Activated T-cell treated with anti-CD3 and anti-CD28 coated beads, Interleukin-2, amount 50 U/mL, for 72 hours (primary cell): ENCODE measurements around the gene SCTR. TPM values are rescaled to one million over a fixed set of nuclear protein-coding genes. Genes with fewer than 3 reads are reported as not detected.

Source experiments
- ATAC-seq, 2 donors: fragments of 150-1000 bp; cut with Tn5 transposase; replicated peaks in 1 of 2; 2 replicates each; pipeline ENCODE4 v1.10.0; 2021; ENCODE audit warnings: moderate library complexity in 2 of 2, mild to moderate bottlenecking in 1 of 2
- DNase-seq, 2 donors: peaks; one replicate each; pipeline ENCODE4 v3.0.0; 2021 to 2022; ENCODE audit warnings: mixed read lengths in 1 of 2
- H3K27ac Mint-ChIP-seq: one replicate; pipeline ENCODE4 v1.8.0; 2022; ENCODE audit warnings: mild to moderate bottlenecking, moderate library complexity, mixed read lengths
- H3K27me3 Mint-ChIP-seq: one replicate; pipeline ENCODE4 v1.8.0; 2022; ENCODE audit warnings: low read depth, mixed read lengths
- H3K36me3 Mint-ChIP-seq, 2 donors: one replicate each; pipeline ENCODE4 v1.8.0; 2022; ENCODE audit warnings: mixed read lengths in 2 of 2, mild to moderate bottlenecking in 1 of 2; ENCODE audit not compliant: insufficient read depth in 2 of 2
- H3K4me1 Mint-ChIP-seq: one replicate; pipeline ENCODE4 v1.8.0; 2022; ENCODE audit warnings: low read depth, mixed read lengths
- H3K4me3 Mint-ChIP-seq, 2 donors: one replicate each; pipeline ENCODE4 v1.8.0; 2022; ENCODE audit warnings: mild to moderate bottlenecking in 2 of 2, mixed read lengths in 2 of 2, moderate library complexity in 2 of 2
- H3K9me3 Mint-ChIP-seq, 2 donors: one replicate each; pipeline ENCODE4 v1.8.0; 2022; ENCODE audit warnings: mixed read lengths in 2 of 2
- total RNA-seq, 2 donors: library from RNA; stranded (reverse); gene quantifications; one replicate each; pipeline ENCODE4 v1.2.3, GENCODE V29; 2022

The SCTR gene
- total RNA-seq, 2 donors from 2014 or later = not detected

DNA sequence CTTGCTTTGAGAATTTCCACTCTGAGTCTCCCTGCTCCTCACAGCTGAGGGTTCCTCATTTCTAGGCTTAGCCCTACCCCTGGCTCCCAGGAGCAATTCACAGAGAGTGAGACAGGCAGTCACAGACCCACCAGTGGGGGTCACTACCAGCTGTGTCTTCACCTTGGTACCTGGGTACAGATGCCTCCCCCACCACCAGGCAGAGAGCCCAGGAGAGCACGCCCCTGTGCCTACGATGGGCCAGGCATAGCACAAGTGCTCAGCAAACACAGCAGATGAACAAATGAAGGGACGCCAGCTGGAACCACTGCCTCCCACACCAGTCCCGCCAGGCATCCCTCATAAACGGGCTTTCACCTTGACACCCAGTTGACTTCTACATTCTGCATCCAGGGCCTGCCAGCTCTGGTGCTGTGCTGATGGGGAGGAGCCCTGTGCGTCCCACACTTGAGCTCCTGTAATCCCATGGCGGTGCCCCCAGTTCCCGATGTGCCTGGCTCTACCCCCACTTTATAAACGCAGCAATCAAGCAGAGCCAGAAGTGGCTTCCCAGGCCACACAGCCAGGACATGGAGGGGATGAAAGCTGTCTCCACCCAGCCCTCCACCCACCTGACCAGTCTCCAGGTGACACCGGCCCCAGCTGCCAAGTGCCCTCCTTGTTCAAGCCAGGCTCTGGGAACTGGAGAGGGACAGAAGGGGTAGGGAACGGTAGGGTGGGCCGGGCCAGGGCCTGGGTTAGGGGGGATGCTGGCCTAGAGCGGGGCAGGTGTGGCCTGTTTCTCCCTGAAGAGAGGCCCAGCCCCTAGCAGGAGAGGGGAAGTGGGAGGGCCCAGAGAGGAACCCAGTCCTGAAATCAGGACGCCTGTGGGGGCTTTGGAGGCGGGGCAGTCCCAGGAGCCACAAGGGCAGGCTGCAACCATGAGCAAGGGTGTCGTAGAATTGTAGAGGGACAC lies 42.5 kb downstream of the SCTR start:
- Mint-ChIP-seq H3K4me1 (no peaks in the 10 kb centered on the region), H3K9me3 (no peaks in the 10 kb centered on the region), H3K36me3 (no peaks in the 10 kb centered on the region), H3K27ac (no peak overlapping the region), H3K27me3 (peaks cover 4% of the 10 kb centered on the region), H3K4me3 (no peak overlapping the region)
- no peak for DNase-seq
- no peak for ATAC-seq

DNA sequence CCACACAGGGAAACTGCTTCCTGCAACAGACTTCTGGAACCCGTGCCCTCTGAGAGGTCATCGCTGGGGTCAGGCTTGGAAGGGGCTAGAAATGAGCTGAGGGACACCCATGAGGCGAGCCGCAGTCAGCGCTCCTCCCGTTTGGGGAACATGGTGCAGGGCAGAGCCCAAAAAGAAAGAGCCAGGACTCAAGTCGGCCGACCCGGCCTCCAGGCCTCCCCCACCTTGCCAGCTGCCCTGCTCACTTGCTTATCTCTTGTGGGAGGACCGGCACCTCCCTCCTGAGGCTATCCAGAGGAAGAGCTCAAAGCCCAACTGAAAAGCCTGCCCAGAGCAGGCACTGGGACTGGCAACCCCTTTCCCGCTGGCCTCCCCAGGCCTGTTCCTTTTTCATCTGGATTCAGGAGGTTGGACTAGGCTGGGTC lies 43.6 kb downstream of the SCTR start:
- H3K36me3 Mint-ChIP-seq = no peaks in the 10 kb centered on the region

DNA sequence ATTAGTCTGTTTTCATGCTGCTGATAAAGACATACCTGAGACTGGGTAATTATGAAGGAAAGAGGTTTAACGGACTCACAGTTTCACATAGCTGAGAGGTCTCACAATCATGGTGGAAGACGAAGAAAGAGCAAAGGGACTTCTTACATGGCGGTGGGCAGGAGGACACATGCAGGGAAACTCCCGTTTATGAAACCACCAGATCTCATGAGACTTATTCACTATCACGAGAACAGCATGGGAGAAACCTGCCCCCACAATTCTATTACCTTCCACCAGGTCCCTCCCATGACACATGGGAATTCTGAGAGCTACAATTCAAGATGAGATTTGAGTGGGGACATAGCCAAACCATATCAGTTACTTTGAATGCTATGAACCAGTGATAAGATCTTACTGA lies 44.1 kb downstream of the SCTR start:
- no peak for ATAC-seq
- Mint-ChIP-seq H3K27me3 (peaks cover 11% of the 10 kb centered on the region), H3K27ac (no peak overlapping the region), H3K4me3 (no peak overlapping the region), H3K9me3 (no peaks in the 10 kb centered on the region), H3K4me1 (no peaks in the 10 kb centered on the region), H3K36me3 (no peaks in the 10 kb centered on the region)
- no peak for DNase-seq

More for the DNA sequence above, 43.6 kb downstream of the SCTR start:
- peaks cover 11% of the 10 kb centered on the region for H3K27me3 Mint-ChIP-seq
- H3K9me3 Mint-ChIP-seq = no peaks in the 10 kb centered on the region
- H3K27ac Mint-ChIP-seq = no peak overlapping the region
- no peak overlapping the region for H3K4me3 Mint-ChIP-seq
- H3K4me1 Mint-ChIP-seq = no peaks in the 10 kb centered on the region
- no peak for DNase-seq
- ATAC-seq = no peak

- DNase-seq = no peak
- no peak overlapping the region for H3K4me3 Mint-ChIP-seq
These were observed 45.3 kb downstream of the SCTR start for GRCh38 chr2:119478978-119479295.

DNA sequence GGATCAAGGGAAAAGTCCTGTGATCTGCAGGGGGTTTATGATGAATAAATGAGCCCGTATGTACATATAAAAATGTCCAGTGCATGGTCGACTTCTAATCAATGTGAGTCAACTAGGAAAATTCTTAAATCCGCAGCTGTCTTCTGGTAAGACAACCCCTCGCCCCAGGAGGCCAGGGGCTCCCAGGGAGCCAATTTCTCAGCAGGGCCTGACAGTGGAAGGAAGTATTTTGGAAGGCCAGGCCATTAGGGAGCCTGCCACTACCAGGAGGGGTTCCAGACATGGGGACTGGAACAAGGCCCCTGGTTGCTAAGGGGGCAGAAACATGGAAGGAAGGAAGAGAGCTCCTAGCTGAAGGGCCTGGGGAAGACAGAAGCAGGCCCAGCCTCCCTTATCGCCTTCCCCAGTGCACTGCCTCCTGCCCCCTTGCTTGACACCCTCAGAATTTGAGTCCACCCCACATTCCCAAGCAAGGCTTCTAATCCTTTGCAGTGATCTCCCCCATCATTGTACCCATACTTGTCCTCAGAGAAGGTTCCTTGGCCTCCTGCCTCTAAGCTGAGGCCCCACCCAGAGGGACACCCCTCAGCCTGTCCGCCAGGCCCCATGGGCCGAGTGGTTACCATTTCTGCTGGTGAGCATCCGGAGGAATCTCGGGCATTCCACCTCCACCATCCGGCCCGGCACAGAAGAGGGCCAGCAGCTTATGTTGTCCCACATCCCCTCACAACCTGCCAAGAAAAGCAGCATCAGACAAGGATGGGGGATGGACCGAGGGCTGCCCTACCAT lies 45.9 kb downstream of the SCTR start:
- H3K4me1 Mint-ChIP-seq = no peaks in the 10 kb centered on the region
- no peak for DNase-seq
- peaks cover 11% of the 10 kb centered on the region for H3K27me3 Mint-ChIP-seq
- H3K27ac Mint-ChIP-seq = no peak overlapping the region
- no peak overlapping the region for H3K4me3 Mint-ChIP-seq
- H3K36me3 Mint-ChIP-seq = no peaks in the 10 kb centered on the region
- no peaks in the 10 kb centered on the region for H3K9me3 Mint-ChIP-seq
- no peak for ATAC-seq

More at GRCh38 chr2:119478978-119479295, 45.3 kb downstream of the SCTR start:
- Mint-ChIP-seq H3K27me3 (peaks cover 11% of the 10 kb centered on the region), H3K27ac (no peak overlapping the region), H3K9me3 (no peaks in the 10 kb centered on the region), H3K4me1 (no peaks in the 10 kb centered on the region), H3K36me3 (no peaks in the 10 kb centered on the region)
- no peak for ATAC-seq

DNA sequence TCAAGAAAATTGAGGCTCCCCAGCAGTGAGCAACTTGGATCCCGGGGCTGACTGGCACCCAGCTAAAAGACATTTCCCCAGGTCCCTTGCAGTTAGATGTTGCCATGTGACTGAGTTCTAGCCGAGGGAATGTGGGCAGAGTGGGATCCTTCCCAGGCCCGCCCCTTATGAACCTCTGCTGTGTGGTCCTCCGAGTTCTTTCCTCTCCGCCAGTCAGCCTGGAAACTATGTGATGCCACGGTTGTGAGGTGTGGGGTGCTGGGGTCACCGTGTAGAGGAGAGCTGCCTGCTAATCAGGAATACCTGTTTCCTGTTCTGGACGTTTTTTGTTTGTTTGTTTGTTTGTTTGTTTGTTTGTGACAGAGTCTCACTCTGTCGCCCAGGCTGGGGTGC lies 47.2 kb downstream of the SCTR start:
- no peak for DNase-seq
- Mint-ChIP-seq H3K27ac (no peak overlapping the region), H3K9me3 (no peaks in the 10 kb centered on the region), H3K4me1 (no peaks in the 10 kb centered on the region), H3K36me3 (no peaks in the 10 kb centered on the region), H3K27me3 (peaks cover 11% of the 10 kb centered on the region), H3K4me3 (no peak overlapping the region)
- no peak for ATAC-seq

GRCh38 chr2:119476301-119477112 lies 47.8 kb downstream of the SCTR start:
- peaks cover 11% of the 10 kb centered on the region for H3K27me3 Mint-ChIP-seq
- peak; percentile 45 to 46 for DNase-seq
- peak; percentile 71 to 76 for ATAC-seq

GRCh38 chr2:119475857-119476244 lies 48.4 kb downstream of the SCTR start:
- peaks cover 11% of the 10 kb centered on the region for H3K27me3 Mint-ChIP-seq
- no peaks in the 10 kb centered on the region for H3K4me1 Mint-ChIP-seq
- H3K9me3 Mint-ChIP-seq = no peaks in the 10 kb centered on the region
- no peak overlapping the region for H3K27ac Mint-ChIP-seq
- DNase-seq = no peak
- H3K36me3 Mint-ChIP-seq = no peaks in the 10 kb centered on the region
- ATAC-seq = no peak
- no peak overlapping the region for H3K4me3 Mint-ChIP-seq

More at GRCh38 chr2:119476301-119477112, 47.8 kb downstream of the SCTR start:
- H3K36me3 Mint-ChIP-seq = no peaks in the 10 kb centered on the region
- H3K27ac Mint-ChIP-seq = no peak overlapping the region
- H3K9me3 Mint-ChIP-seq = no peaks in the 10 kb centered on the region
- no peaks in the 10 kb centered on the region for H3K4me1 Mint-ChIP-seq
- no peak overlapping the region for H3K4me3 Mint-ChIP-seq

DNA sequence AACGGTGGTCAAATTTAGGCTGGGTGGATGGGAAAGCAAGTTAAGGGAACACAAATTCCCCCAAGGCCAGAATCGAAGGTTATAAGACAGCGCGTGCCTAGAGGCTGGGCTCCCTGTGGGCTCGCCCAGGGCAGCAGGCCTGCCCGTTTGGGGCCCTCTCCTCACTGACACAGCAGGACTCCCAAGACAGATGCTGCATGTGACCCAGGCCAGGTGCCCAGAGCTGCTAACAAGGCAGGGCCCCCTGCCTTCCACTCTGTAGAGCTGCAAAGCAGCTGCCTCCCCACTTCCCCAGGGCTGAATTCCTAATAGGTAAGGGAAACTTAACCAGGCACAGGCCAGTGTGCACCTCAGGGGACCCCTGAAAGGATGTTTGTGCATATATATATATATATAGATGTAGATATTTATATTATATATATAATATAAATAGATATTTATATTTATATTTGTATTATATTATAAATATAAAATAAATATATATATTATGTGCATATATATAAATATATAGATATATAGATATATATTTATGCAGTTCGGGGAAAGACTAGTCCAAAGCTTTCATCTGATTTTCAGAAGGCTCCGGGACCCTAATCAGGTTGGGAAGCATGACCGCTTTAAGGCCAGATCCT lies 48.9 kb downstream of the SCTR start:
- Mint-ChIP-seq H3K4me3 (no peak overlapping the region), H3K4me1 (no peaks in the 10 kb centered on the region), H3K9me3 (no peaks in the 10 kb centered on the region), H3K36me3 (no peaks in the 10 kb centered on the region), H3K27ac (no peak overlapping the region), H3K27me3 (peaks cover 11% of the 10 kb centered on the region)
- DNase-seq (no peak), ATAC-seq (no peak)

- no peak for DNase-seq
- Mint-ChIP-seq H3K27me3 (peaks cover 11% of the 10 kb centered on the region), H3K9me3 (no peaks in the 10 kb centered on the region), H3K4me3 (no peak overlapping the region), H3K4me1 (no peaks in the 10 kb centered on the region), H3K36me3 (no peaks in the 10 kb centered on the region), H3K27ac (no peak overlapping the region)
- no peak for ATAC-seq
These were observed 49.7 kb downstream of the SCTR start for GRCh38 chr2:119474371-119475224.

- no peak overlapping the region for H3K27ac Mint-ChIP-seq
- H3K27me3 Mint-ChIP-seq = peaks cover 11% of the 10 kb centered on the region
- DNase-seq = no peak
- H3K4me3 Mint-ChIP-seq = no peak overlapping the region
- no peak for ATAC-seq
- no peaks in the 10 kb centered on the region for H3K9me3 Mint-ChIP-seq
- no peaks in the 10 kb centered on the region for H3K4me1 Mint-ChIP-seq
- no peaks in the 10 kb centered on the region for H3K36me3 Mint-ChIP-seq
These were observed 50.5 kb downstream of the SCTR start for GRCh38 chr2:119473621-119474370.
